Astrocyte of the cerebellum (primary cell): ENCODE results near the gene ARHGAP10.

Experiments
- DNase-seq: peaks from one replicate; pipeline ENCODE4 v3.0.0-alpha.2; 2011; ENCODE audit warnings: low read depth
- H3K4me3 ChIP-seq: 2 replicates; pipeline ENCODE4 v1.5.1; 2011; ENCODE audit warnings: mild to moderate bottlenecking, low read depth, low read length, moderate library complexity
- CTCF ChIP-seq: IDR thresholded peaks from 2 replicates; pipeline ENCODE4 v1.5.1; 2012; ENCODE audit warnings: low read length, low read depth, moderate library complexity, mild to moderate bottlenecking; ENCODE audit errors: missing control alignments
- in situ Hi-C: cut with HindIII; loops from 2 replicates; pipeline ENCODE4 v1.10.0; 2017; ENCODE audit warnings: low sequenced_read_pairs

ARHGAP10 gene

GRCh38 chr4:147779451-147779850 is 47.6 kb downstream of the ARHGAP10 start:
- DNase-seq: no peak
- in situ Hi-C loops: loop anchor here (5.0 kb wide), 1 partner anchor 57 kb away; no protein-coding TSS in a partner anchor
- no peak for TF ChIP-seq CTCF
- H3K4me3 ChIP-seq: no peak overlapping the region

GRCh38 chr4:147780137-147780777 is 48.4 kb downstream of the ARHGAP10 start:
- DNase-seq: no peak
- no peak overlapping the region for H3K4me3 ChIP-seq
- in situ Hi-C loops: no loop called here
- TF ChIP-seq CTCF: no peak

GRCh38 chr4:147782087-147782781 is 50.3 kb downstream of the ARHGAP10 start:
- no peak for DNase-seq
- H3K4me3 ChIP-seq: no peak overlapping the region
- in situ Hi-C loops: no loop called here

GRCh38 chr4:147785129-147785528 is 53.2 kb downstream of the ARHGAP10 start:
- TF ChIP-seq CTCF: no peak
- in situ Hi-C loops: no loop called here
- DNase-seq: no peak
- H3K4me3 ChIP-seq: no peak overlapping the region

More at GRCh38 chr4:147782087-147782781, 50.3 kb downstream of the ARHGAP10 start:
- TF ChIP-seq CTCF: no peak

- in situ Hi-C loops: no loop called here
- no peak overlapping the region for H3K4me3 ChIP-seq
- no peak for DNase-seq
- no peak for TF ChIP-seq CTCF
Measured at GRCh38 chr4:147786031-147786430, 54.1 kb downstream of the ARHGAP10 start.

GRCh38 chr4:147786531-147786930 is 54.6 kb downstream of the ARHGAP10 start:
- in situ Hi-C loops: no loop called here
- H3K4me3 ChIP-seq: no peak overlapping the region
- TF ChIP-seq CTCF: no peak
- DNase-seq: no peak
